SJSA1 (cell line): Measurements from ENCODE around the gene LTF. TPM values are rescaled to one million over a fixed set of nuclear protein-coding genes. Genes with fewer than 3 reads are reported as not detected.
"Not testable (repeated sequence)": the region's sequence is repeated elsewhere in the genome, so short reads cannot be mapped to it uniquely, and the experiment has no call there.

Experiments used
- DNase-seq, 2 experiments: peaks; one replicate each; pipeline ENCODE4 v3.0.0-alpha.2; 2015 to 2020; ENCODE audit warnings: low spot score in 2 of 2, low read depth in 1 of 2
- H3K27ac ChIP-seq: fragments of 250-450 bp; sonication (Bioruptor Pico); 2 replicates; pipeline ENCODE4 v1.5.1; 2020; ENCODE audit warnings: mild to moderate bottlenecking, moderate library complexity
- H3K27me3 ChIP-seq: fragments of 250-450 bp; sonication (Bioruptor Pico); replicated peaks from 2 replicates; pipeline ENCODE4 v1.5.1; 2020; ENCODE audit warnings: mild to moderate bottlenecking, moderate library complexity
- H3K36me3 ChIP-seq: fragments of 250-450 bp; sonication (Bioruptor Pico); 2 replicates; pipeline ENCODE4 v1.5.1; 2020; ENCODE audit warnings: mild to moderate bottlenecking
- H3K4me1 ChIP-seq: fragments of 250-450 bp; sonication (Bioruptor Pico); replicated peaks from 2 replicates; pipeline ENCODE4 v1.6.1; 2021; ENCODE audit warnings: mild to moderate bottlenecking
- H3K4me3 ChIP-seq: fragments of 250-450 bp; sonication (Bioruptor Pico); 2 replicates; pipeline ENCODE4 v1.5.1; 2020; ENCODE audit warnings: mild to moderate bottlenecking
- H3K9me3 ChIP-seq: fragments of 250-450 bp; sonication (Bioruptor Pico); replicated peaks from 2 replicates; pipeline ENCODE4 v1.5.1; 2020; ENCODE audit warnings: mild to moderate bottlenecking
- total RNA-seq: library from RNA; depleted of rRNA; stranded (reverse); fragments of >200 nt; shearing (Covaris generic); gene quantifications from 2 replicates; pipeline ENCODE4 v1.2.3, GENCODE V29; 2014

LTF gene
- total RNA-seq, 1 experiment from 2014 or later: 0.08 TPM

DNA sequence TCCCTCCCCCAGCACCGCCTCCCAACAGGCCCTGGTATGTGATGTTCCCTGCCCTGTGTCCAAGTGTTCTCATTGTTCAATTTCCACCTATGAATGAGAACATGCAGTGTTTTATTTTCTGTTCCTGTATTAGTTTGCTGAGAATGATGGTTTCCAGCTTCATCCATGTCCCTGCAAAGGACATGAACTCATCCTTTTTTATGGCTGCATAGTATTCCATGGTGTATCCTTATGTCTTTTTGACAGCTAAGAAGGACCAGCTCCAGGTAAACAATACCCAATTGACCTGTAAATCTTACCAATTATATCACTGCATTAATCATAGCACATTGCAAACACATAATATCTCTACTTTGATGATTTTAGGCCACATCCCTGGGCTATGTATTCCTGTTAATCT lies 33.8 kb downstream of the LTF start:
- not testable (repeated sequence) for H3K9me3 ChIP-seq, H3K27me3 ChIP-seq, H3K36me3 ChIP-seq, DNase-seq, H3K27ac ChIP-seq, H3K4me1 ChIP-seq, H3K4me3 ChIP-seq

GRCh38 chr3:46429671-46430070 lies 35.0 kb downstream of the LTF start:
- no peak overlapping the region for H3K27ac ChIP-seq
- H3K4me1 ChIP-seq: no peaks in the 10 kb centered on the region
- no peak for DNase-seq
- no peaks in the 10 kb centered on the region for H3K9me3 ChIP-seq
- H3K36me3 ChIP-seq: no peaks in the 10 kb centered on the region
- H3K4me3 ChIP-seq: no peak overlapping the region
- H3K27me3 ChIP-seq: no peaks in the 10 kb centered on the region

DNA sequence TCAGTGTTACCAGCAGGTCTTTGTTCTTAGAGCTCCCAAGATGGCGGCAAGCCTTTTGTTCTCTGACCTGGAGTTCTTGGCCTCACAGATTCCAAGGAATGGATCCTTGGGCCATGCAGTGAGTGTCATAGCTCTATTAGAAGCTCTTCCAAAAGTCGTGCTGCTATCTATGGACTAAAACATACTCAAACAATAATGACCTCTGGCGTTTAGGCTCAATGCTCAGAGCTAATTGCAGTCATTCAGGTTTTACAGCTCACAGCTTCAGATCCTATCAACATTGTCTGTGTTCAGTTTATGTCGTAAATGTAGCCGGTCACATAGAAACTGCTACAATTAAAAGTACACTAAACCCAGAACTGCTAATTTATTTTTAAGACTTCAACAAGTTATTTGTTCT lies 35.5 kb downstream of the LTF start:
- Histone ChIP-seq H3K9me3 (no peaks in the 10 kb centered on the region), H3K36me3 (no peaks in the 10 kb centered on the region), H3K27me3 (no peaks in the 10 kb centered on the region), H3K4me1 (no peaks in the 10 kb centered on the region), H3K4me3 (no peak overlapping the region), H3K27ac (no peak overlapping the region)
- no peak for DNase-seq

- no peak overlapping the region for H3K27ac ChIP-seq
- H3K4me3 ChIP-seq: no peak overlapping the region
- no peaks in the 10 kb centered on the region for H3K4me1 ChIP-seq
- H3K27me3 ChIP-seq: no peaks in the 10 kb centered on the region
- H3K9me3 ChIP-seq: no peaks in the 10 kb centered on the region
- no peaks in the 10 kb centered on the region for H3K36me3 ChIP-seq
- DNase-seq: no peak
Observed at GRCh38 chr3:46427916-46428833, 36.5 kb downstream of the LTF start.

- not testable (repeated sequence) for H3K4me1 ChIP-seq, H3K27ac ChIP-seq, H3K27me3 ChIP-seq, H3K9me3 ChIP-seq, H3K4me3 ChIP-seq, H3K36me3 ChIP-seq, DNase-seq
Observed at GRCh38 chr3:46427404-46427803, 37.3 kb downstream of the LTF start.

DNA sequence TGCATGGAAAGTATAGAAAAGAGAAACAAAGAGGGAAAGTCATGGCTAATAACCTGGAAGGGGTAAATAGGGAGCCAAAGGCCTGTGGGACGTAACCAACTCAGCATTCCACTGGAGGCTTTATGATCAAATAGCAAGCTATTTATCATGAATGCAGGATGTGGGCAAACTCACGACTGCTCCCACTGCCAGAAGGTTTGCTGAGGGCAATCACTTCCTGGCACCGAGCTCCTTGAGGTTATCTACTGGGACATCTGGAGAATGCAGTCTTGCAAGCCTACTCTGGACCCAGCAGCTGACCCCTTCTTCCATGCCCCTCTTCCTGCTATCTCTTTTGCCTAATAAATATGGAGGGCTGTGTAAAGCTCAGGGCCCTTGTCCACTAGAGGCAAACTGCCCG lies 38.2 kb downstream of the LTF start:
- not testable (repeated sequence) for H3K9me3 ChIP-seq, H3K27me3 ChIP-seq, H3K4me3 ChIP-seq, H3K4me1 ChIP-seq, H3K36me3 ChIP-seq, H3K27ac ChIP-seq, DNase-seq

DNA sequence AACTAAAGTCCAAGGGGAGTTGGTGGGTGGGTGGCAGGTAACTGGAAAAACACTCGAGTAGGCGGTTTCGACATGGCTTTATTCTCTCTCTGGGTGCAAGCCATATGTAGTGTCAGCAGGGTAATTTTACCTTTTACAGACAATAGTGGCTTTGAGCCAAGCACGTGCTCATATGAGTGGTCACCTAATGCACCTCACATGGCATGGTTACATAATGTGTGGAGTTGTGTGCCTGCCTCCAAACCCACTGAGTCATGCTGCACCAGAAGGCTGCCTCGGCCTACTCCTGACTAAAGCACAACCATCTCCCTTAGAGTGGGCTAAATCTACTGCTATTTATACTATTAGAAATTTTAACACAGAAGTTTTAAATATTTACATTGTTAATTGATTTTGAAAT lies 41.1 kb downstream of the LTF start:
- DNase-seq: no peak
- H3K4me1 ChIP-seq: no peaks in the 10 kb centered on the region
- H3K36me3 ChIP-seq: no peaks in the 10 kb centered on the region
- H3K27me3 ChIP-seq: no peaks in the 10 kb centered on the region
- no peak overlapping the region for H3K27ac ChIP-seq
- H3K4me3 ChIP-seq: no peak overlapping the region
- no peaks in the 10 kb centered on the region for H3K9me3 ChIP-seq

- Histone ChIP-seq H3K9me3 (no peaks in the 10 kb centered on the region), H3K27me3 (no peaks in the 10 kb centered on the region), H3K4me3 (no peak overlapping the region), H3K4me1 (no peaks in the 10 kb centered on the region), H3K27ac (no peak overlapping the region), H3K36me3 (no peaks in the 10 kb centered on the region)
- DNase-seq: no peak
Observed at GRCh38 chr3:46422617-46423016, 42.1 kb downstream of the LTF start.

DNA sequence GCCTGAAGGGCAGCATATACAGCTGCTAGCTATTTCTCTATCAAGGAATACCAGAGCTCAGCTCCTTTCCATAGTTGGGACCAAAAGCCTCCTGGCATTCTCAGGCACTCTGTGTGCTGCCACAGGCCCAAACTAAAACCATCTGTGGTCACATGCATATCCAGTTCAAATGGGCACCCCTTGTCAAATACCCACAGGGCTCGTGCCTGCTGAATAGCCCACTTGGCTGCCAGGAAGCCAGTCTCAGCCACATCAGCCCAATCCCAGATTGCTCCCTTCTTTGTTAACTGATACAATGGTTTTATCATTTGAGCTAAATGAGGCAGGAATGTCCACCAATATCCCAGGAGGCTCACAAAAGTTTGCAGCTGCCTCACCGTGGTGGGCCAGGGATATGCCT lies 43.8 kb downstream of the LTF start:
- no peaks in the 10 kb centered on the region for H3K27me3 ChIP-seq
- H3K4me3 ChIP-seq: no peak overlapping the region
- DNase-seq: no peak

GRCh38 chr3:46419816-46420215 lies 44.9 kb downstream of the LTF start:
- no peak overlapping the region for H3K4me3 ChIP-seq
- no peaks in the 10 kb centered on the region for H3K4me1 ChIP-seq
- no peak for DNase-seq
- no peaks in the 10 kb centered on the region for H3K27me3 ChIP-seq
- no peak overlapping the region for H3K27ac ChIP-seq
- H3K9me3 ChIP-seq: no peaks in the 10 kb centered on the region
- H3K36me3 ChIP-seq: no peaks in the 10 kb centered on the region

More for the DNA sequence above, 43.8 kb downstream of the LTF start:
- Histone ChIP-seq H3K9me3 (no peaks in the 10 kb centered on the region), H3K27ac (no peak overlapping the region), H3K36me3 (no peaks in the 10 kb centered on the region), H3K4me1 (no peaks in the 10 kb centered on the region)

- Histone ChIP-seq H3K27ac (no peak overlapping the region), H3K9me3 (no peaks in the 10 kb centered on the region), H3K27me3 (no peaks in the 10 kb centered on the region), H3K36me3 (no peaks in the 10 kb centered on the region), H3K4me1 (peaks cover under 1% of the 10 kb centered on the region), H3K4me3 (no peak overlapping the region)
- no peak for DNase-seq
Observed at GRCh38 chr3:46417841-46418611, 46.7 kb downstream of the LTF start.

DNA sequence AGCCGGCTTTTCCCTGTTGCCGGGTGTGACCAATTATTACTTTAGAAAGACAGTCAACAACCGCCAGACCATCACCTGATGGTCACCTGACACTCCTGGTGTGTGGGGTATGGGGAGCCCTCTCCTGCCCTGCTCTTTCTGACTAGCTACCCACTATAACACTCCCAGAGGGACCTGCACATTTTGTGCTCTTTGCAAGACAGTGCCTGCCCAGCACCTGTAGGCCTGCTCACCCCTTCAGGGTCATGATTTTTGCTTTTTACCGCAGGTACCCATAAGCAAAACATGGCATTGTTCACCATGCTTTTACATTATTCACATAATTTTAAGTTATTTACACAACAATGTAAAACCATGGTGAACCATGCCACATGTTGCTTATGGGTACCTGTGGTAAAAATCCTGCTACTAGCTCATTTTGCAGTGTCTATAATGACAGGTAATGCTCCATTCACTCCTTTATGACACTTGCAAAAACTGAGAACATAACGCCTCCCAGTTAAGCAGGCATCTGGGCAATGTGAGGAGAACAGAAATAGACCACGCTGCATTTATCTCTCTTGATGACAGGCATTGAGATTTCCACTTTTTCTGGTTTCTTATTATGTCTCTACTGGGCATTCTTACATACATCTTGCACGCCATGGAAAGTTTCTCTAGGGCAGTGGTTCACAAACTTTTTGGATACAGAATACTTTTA lies 47.7 kb downstream of the LTF start:
- no peaks in the 10 kb centered on the region for H3K36me3 ChIP-seq
- no peaks in the 10 kb centered on the region for H3K9me3 ChIP-seq
- H3K27ac ChIP-seq: no peak overlapping the region
- H3K4me1 ChIP-seq: peaks cover 4% of the 10 kb centered on the region
- H3K4me3 ChIP-seq: no peak overlapping the region
- no peaks in the 10 kb centered on the region for H3K27me3 ChIP-seq
- DNase-seq: no peak

GRCh38 chr3:46416125-46416810 lies 48.4 kb downstream of the LTF start:
- Histone ChIP-seq H3K36me3 (no peaks in the 10 kb centered on the region), H3K4me3 (no peak overlapping the region), H3K27ac (no peak overlapping the region), H3K9me3 (no peaks in the 10 kb centered on the region), H3K4me1 (peaks cover 4% of the 10 kb centered on the region), H3K27me3 (no peaks in the 10 kb centered on the region)
- no peak for DNase-seq
